ENCODE measurements around the gene C12orf56. TPM values are rescaled to one million over a fixed set of nuclear protein-coding genes. Genes with fewer than 3 reads are reported as not detected.

C12orf56 gene
- total and polyA plus RNA-seq, 9 of the 15 experiments (the other 6 are each of a cell fraction or from before 2014, with no cell fraction given): 0.40 to 4.8 (median 1.2) TPM

- DNase-seq (ENCODE audit: extremely low read depth in 1 of 4, low spot score in 3 of 4): peak in 3 of 4 experiments; percentile 35 to 40 (median 36)
- H3K27ac ChIP-seq (ENCODE audit: extremely low read depth, low read depth, low read length): no peak overlapping the region
- in situ Hi-C loops (cut with MboI): loop anchor here (25.0 kb wide), 1 partner anchor 555 kb away; the partner anchor contains the start of gene SRGAP1
- no peaks in the 10 kb centered on the region for H4K20me1 ChIP-seq (replicated peaks; ENCODE audit: control insufficient read depth, insufficient read depth, low read length)
- no peak overlapping the region for H3K4me2 ChIP-seq (ENCODE audit: insufficient read depth, low read length)
- intact Hi-C loops (cut with micrococcal nuclease): loop anchor here (1.0 kb wide), 1 partner anchor 119 kb away; no protein-coding TSS in a partner anchor
- H2AFZ ChIP-seq (ENCODE audit: low read depth, low read length): no peak overlapping the region
- H3K9ac ChIP-seq (ENCODE audit: insufficient read depth in 1 of 2, low read depth in 2 of 2, low read length in 2 of 2): no peak overlapping the region
- no peaks in the 10 kb centered on the region for H3K79me2 ChIP-seq (ENCODE audit: control insufficient read depth, insufficient read depth, low read length)
- ChIA-PET POLR2A (interaction anchor here (1.1 kb wide), 1 partner anchor 12 kb away, joined by 4 read pairs; no protein-coding TSS in a partner anchor), CTCF (ENCODE audit: low intra/inter-chr PET ratio) (no interaction called here)
- H3K27me3 ChIP-seq (ENCODE audit: control insufficient read depth in 2 of 2, insufficient read depth in 2 of 2, low read length in 2 of 2): peaks cover 0 to 11% of the 10 kb centered on the region in 2 experiments; a peak in 2 of 5 replicates
- BruUV-seq (replicated peaks): no TSS peak
- WGBS (ENCODE audit: insufficient coverage, low coverage, missing lambda C conversion rate): 34% methylated on average over 3 of the region's 3 CpGs
- TF ChIP-seq CTCF (IDR thresholded peaks at IDR 0.05 in 2 of 3, conservative IDR thresholded peaks at IDR 0.05 in 1 of 3; ENCODE audit: insufficient read depth in 2 of 3, low read depth in 1 of 3, low read length in 3 of 3): peak in 2 of 3 experiments; percentile 17 to 46; a peak in 4 of 6 replicates
- TF ChIP-seq ZNF121 (CRISPR knock-in tag; conservative IDR thresholded peaks at IDR 0.05): no peak
- peak in 1 of 2 experiments; percentile 23; a peak in 1 of 4 replicates for TF ChIP-seq RAD21 (CRISPR knock-in tag; conservative IDR thresholded peaks at IDR 0.05 in 1 of 2, IDR thresholded peaks at IDR 0.05 in 1 of 2)
- H3K9me1 ChIP-seq (ENCODE audit: control insufficient read depth, insufficient read depth, low read length): no peaks in the 10 kb centered on the region
- peaks cover 0 to 13% of the 10 kb centered on the region in 2 experiments; a peak in 2 of 5 replicates for H3K4me1 ChIP-seq (replicated peaks in 1 of 2; ENCODE audit: control insufficient read depth in 2 of 2, insufficient read depth in 2 of 2, low read length in 2 of 2)
- peak; percentile 76 for FAIRE-seq
- ATAC-seq: peak; percentile 70
- no peaks in the 10 kb centered on the region for H3K36me3 ChIP-seq (ENCODE audit: control insufficient read depth, insufficient read depth, low read length)
- H3K4me3 ChIP-seq: no peak overlapping the region
- no peaks in the 10 kb centered on the region for H3K9me3 ChIP-seq (replicated peaks; ENCODE audit: control insufficient read depth, insufficient read depth, low read depth, low read length)
Measured at GRCh38 chr12:64392221-64392620, 1.7 kb upstream of the C12orf56 start.

Data from K562 (cell line).